Mesothelial cell of epicardium (in vitro differentiated cells): ENCODE measurements around the gene CREB3L4. TPM values are rescaled to one million over a fixed set of nuclear protein-coding genes. Genes with fewer than 3 reads are reported as not detected.
A peak's percentile ranks its signal among the peaks of the same experiment; 100 is the strongest.

Experiments
- DNase-seq, 2 experiments: peaks; one replicate each; pipeline ENCODE4 v3.0.0; 2021; ENCODE audit warnings: low spot score in 2 of 2; ENCODE audit not compliant: unreplicated experiment in 2 of 2
- H3K27ac Mint-ChIP-seq: 2 replicates; pipeline ENCODE4 v1.8.0; 2021; ENCODE audit warnings: mixed read lengths
- H3K27me3 Mint-ChIP-seq: 2 replicates; pipeline ENCODE4 v1.8.0; 2021; ENCODE audit warnings: low read depth, mixed read lengths
- H3K36me3 Mint-ChIP-seq: 2 replicates; pipeline ENCODE4 v1.8.0; 2021; ENCODE audit warnings: mixed read lengths
- H3K4me1 Mint-ChIP-seq: 2 replicates; pipeline ENCODE4 v1.8.0; 2021; ENCODE audit warnings: mixed read lengths
- H3K4me3 Mint-ChIP-seq: 2 replicates; pipeline ENCODE4 v1.8.0; 2021; ENCODE audit warnings: mild to moderate bottlenecking, moderate library complexity, mixed read lengths
- H3K9me3 Mint-ChIP-seq: 2 replicates; pipeline ENCODE4 v1.8.0; 2021; ENCODE audit warnings: mixed read lengths
- total RNA-seq: library from RNA; stranded (reverse); gene quantifications from 3 replicates; pipeline ENCODE4 v1.2.1, GENCODE V29; 2021
- TF ChIP-seq, protein P1 (sequence below): fragments of 200-600 bp; sonication (generic); IDR thresholded peaks from one replicate; pipeline ENCODE4 v1.5.0; 2021; ENCODE audit warnings: antibody characterized with exemption; ENCODE audit not compliant: unreplicated experiment

CREB3L4 gene
- total RNA-seq, 1 donor from 2014 or later, result 31.1 TPM

DNA sequence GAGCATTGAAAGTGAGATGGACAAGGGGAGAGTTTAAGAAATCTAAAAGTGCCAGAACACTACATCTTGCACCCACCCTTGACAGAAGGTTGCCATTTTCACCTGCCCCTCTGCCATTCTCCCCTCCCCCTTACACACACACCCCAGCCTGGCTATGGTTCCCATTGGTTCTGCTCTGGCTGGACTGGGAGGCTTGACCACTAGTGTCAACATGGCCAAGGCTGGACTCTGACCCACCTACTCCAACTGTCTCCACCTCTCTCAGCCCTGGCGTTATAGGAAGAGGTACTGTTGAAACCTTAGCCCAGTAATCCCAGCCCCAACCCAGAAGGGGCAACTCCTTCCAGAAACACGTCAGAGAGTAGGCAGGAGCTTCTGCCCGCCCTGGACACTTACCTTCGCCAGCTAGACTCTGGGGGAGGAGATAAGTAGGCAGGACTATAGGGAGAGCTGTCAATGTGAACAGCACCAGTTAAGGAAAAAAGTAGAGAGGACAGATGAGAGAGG, 13.8 kb upstream of the CREB3L4 start:
- H3K27ac Mint-ChIP-seq, result no peak overlapping the region
- H3K9me3 Mint-ChIP-seq, result no peaks in the 10 kb centered on the region
- peaks cover 5% of the 10 kb centered on the region for H3K36me3 Mint-ChIP-seq
- no peaks in the 10 kb centered on the region for H3K27me3 Mint-ChIP-seq
- no peak overlapping the region for H3K4me3 Mint-ChIP-seq
- no peak for DNase-seq
- TF ChIP-seq, protein P1, sequence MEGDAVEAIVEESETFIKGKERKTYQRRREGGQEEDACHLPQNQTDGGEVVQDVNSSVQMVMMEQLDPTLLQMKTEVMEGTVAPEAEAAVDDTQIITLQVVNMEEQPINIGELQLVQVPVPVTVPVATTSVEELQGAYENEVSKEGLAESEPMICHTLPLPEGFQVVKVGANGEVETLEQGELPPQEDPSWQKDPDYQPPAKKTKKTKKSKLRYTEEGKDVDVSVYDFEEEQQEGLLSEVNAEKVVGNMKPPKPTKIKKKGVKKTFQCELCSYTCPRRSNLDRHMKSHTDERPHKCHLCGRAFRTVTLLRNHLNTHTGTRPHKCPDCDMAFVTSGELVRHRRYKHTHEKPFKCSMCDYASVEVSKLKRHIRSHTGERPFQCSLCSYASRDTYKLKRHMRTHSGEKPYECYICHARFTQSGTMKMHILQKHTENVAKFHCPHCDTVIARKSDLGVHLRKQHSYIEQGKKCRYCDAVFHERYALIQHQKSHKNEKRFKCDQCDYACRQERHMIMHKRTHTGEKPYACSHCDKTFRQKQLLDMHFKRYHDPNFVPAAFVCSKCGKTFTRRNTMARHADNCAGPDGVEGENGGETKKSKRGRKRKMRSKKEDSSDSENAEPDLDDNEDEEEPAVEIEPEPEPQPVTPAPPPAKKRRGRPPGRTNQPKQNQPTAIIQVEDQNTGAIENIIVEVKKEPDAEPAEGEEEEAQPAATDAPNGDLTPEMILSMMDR, result no peak
- H3K4me1 Mint-ChIP-seq, result peaks cover 17% of the 10 kb centered on the region

DNA sequence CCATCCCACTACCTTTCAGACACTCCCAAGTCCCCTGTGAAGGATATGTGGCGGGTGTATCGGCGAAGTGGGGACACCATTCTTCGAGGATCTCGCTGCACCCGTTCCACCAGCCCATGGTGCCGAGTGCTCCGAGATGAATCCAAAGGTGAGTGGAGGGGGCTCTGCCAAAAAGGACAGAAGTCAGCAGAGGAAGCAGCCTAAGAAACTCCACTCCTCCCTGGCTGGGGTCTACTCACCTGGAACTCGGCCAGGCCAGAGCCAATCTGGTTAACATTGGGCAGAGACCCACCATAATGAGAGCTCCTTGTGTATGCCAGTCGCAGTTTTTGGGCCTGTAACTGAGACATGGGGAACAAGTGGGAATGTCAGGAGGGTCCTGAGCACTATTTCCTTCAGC, 12.9 kb upstream of the CREB3L4 start:
- DNase-seq, result no peak
- Mint-ChIP-seq H3K9me3 (no peaks in the 10 kb centered on the region), H3K27me3 (no peaks in the 10 kb centered on the region), H3K27ac (no peak overlapping the region), H3K4me1 (peaks cover 21% of the 10 kb centered on the region), H3K36me3 (peaks cover 5% of the 10 kb centered on the region), H3K4me3 (no peak overlapping the region)
- TF ChIP-seq, protein P1, result no peak

DNA sequence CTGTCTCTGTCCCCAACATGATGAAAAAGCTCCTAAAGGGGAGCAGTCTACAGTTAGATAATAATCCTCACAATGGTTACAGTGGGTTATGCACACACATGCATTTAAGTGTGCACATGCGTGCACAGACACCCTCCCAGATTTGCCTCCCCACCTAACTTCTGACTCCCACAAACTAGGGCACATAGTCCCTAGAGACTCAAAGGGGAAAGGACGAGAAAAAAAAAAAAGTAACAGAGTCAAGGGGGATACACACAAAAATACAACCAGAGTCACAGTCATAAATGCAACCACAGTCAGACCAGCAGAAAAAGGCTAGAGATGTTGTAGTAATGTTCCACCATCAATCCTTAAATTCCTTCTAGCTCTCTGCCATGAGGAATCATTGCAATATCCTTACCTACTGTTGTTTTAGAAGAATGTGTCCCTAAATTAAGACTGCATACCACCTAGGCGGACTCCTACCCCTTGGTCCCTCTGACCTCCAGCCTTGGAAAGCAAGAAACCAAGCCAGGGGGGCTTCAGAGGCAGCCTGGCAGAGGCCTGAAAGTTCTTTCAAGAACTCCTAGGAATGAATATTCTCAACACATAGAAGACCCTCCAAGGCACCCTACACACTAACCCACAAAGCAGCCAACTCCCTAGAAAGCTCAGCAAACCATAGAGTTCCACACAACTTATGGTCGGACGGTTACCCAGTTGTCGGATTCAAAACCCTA, 10.5 kb upstream of the CREB3L4 start:
- H3K4me3 Mint-ChIP-seq, result peak overlapping the region; percentile 94
- peaks cover 32% of the 10 kb centered on the region for H3K4me1 Mint-ChIP-seq
- H3K36me3 Mint-ChIP-seq, result peaks cover 6% of the 10 kb centered on the region
- H3K27ac Mint-ChIP-seq, result peak overlapping the region; percentile 98
- DNase-seq, result no peak
- H3K9me3 Mint-ChIP-seq, result no peaks in the 10 kb centered on the region
- TF ChIP-seq, protein P1, result no peak
- H3K27me3 Mint-ChIP-seq, result no peaks in the 10 kb centered on the region

DNA sequence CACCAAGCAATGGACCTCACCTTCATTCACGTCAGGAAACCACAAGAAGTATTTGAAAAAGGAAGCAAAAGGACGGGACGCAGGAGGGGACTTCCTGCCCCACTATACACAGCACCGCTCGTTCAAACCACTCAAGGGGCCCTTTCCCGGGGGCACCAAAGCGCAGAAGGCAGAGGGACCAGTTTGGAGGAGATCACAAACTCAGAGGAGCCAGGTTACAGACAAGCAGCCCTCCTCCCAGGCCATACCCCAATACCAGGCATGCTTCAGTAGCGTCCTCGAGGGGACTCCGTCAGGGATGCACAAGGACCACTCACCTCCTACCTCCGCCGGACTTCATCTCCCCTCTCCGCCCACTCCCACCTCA, 10.0 kb upstream of the CREB3L4 start:
- Mint-ChIP-seq H3K9me3 (no peaks in the 10 kb centered on the region), H3K27me3 (no peaks in the 10 kb centered on the region), H3K27ac (peak overlapping the region; percentile 98), H3K4me3 (peak overlapping the region; percentile 94), H3K36me3 (peaks cover 6% of the 10 kb centered on the region), H3K4me1 (peaks cover 38% of the 10 kb centered on the region)
- TF ChIP-seq, protein P1, result no peak
- no peak for DNase-seq

DNA sequence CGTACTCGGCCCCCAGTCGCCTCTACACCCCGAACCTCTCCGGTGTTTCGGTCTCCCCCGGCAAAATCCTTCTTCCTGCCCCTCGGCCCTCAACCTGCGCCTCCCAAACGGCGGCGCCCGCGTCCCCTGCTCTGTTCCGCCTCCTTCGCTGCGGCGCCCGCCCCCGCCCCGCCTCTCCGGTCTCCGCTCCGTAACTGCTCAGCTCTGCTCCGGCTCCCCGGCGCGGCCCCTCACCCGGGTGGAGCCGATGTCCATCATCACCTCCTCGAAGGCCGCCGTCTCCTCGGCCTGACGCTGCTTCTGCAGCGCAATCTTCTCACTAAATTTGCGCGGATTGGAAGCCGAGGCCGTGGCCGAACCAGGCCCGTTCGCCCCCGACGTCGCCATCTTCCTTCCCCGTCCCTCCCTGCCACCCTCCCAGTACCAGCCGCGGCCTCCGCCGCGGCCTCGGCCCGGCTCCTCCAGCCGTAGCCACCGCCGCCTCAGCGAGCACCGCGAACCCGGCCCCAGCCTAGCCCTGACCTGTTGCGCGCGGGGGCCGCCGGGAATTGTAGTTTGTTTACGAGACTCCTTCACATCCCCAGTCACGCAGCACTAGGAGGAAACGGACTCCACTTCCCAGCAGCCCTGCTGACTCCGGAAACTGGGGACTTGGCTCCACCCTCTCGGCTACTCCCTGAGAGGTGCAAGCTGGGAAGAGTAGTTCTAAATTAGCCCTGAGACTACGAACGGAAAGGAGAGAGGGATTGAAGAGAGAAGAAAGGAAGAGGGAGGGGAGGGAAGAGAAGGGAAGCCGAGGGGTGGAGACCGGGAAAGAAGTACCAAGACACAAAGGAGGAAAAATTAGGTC, 9.4 kb upstream of the CREB3L4 start, which contains the start of gene CRTC2:
Gene CRTC2 (minus strand): TSS at position 502 of the 850 bp plus-strand sequence. CDS start 115 bp downstream, at position 387.
- TF ChIP-seq, protein P1, result no peak
- Mint-ChIP-seq H3K27me3 (no peaks in the 10 kb centered on the region), H3K36me3 (peaks cover 6% of the 10 kb centered on the region), H3K4me1 (peaks cover 40% of the 10 kb centered on the region), H3K27ac (peak within 1 kb of the TSS; percentile 98), H3K4me3 (peak within 1 kb of the TSS; percentile 94), H3K9me3 (no peaks in the 10 kb centered on the region)
- peak; percentile 93 for DNase-seq
